GM21390 (cell line): ENCODE measurements around the gene SAMD1.
"Not testable (repeated sequence)": the region's sequence is repeated elsewhere in the genome, so short reads cannot be mapped to it uniquely, and the experiment has no call there.

Source experiments
- ATAC-seq: cut with Tn5 transposase; IDR thresholded peaks from one replicate; pipeline ENCODE4 v1.9.1; 2021; ENCODE audit not compliant: unreplicated experiment

SAMD1 gene

DNA sequence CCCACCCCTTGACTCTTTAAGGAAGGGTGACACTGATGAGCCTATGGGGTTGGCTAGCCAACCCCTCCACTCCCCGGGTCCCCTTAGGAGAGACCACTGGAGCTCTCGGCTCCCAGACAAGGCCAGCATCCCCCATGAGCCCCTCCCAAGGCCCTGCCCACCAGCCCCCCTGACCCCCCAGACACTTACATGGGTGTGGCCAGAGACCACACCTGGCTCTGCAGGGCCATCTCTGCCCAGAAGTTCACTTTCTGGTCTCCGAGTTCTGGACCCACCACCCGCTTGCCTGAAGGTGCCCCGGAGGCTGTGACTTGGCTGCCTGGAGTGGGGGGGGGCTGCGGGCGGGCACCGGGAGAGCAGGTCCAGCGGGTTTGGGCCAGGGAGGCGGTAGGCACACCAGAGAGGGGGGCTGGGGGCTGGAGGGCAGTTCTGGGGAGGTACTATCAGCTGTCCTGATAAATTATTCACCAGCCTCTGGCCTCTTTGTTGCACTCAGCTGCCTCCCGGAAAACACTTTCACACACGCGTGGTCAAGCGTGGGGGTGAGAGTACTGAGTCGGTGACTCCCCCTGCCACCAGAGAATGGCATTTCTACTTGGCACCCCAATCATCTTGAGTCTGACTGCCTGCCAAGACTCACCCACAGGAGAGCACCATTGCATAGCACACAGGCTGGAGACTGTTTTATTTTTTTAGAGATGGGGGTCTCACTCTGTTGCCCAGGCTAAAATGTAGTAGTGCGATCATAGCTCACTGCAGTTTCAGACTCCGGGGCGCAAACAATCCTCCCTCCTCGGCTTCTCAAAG is 28.6 kb downstream of the SAMD1 start, which contains the start of gene PALM3:
TSS of gene PALM3 (minus strand) at position 326 of the 807 bp plus-strand sequence. CDS start at position 230, 96 bp downstream.
- no peak for ATAC-seq

DNA sequence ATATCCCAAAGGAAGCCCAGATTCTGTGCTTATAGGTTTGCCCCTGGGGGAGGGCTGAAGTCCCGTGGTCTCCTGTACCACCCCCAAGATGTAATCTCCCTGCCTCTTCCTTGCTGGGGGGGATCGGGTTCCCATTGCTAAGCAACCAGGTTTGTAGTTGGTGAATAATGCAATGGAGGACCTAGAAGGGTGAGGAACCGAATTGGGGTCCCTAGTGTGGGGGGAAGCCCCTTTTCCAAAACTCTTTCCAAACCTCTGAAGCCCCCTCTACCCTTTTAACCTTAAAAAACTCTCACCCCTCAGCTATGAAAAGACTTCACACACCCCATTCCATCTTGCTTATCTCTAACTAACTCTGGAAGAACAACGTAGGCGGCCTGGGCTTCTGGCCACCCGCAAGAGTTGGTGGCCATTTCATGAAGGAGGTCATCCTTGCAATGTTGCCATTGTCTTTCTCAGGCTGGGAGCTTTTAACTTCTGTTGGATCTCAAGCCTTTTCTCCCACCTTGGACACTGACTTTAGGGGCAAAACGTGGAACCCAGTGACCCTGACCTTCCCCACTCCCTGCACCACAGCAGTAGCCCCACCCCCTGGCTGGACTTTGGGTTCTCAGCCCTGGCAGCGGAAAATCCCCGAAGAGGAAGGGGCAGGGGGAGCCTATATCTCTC is 29.3 kb downstream of the SAMD1 start:
- no peak for ATAC-seq

- ATAC-seq = no peak
Observed at GRCh38 chr19:14059652-14060155, 30.8 kb downstream of the SAMD1 start.

- ATAC-seq = no peak
Observed at GRCh38 chr19:14059093-14059480, 31.5 kb downstream of the SAMD1 start.

DNA sequence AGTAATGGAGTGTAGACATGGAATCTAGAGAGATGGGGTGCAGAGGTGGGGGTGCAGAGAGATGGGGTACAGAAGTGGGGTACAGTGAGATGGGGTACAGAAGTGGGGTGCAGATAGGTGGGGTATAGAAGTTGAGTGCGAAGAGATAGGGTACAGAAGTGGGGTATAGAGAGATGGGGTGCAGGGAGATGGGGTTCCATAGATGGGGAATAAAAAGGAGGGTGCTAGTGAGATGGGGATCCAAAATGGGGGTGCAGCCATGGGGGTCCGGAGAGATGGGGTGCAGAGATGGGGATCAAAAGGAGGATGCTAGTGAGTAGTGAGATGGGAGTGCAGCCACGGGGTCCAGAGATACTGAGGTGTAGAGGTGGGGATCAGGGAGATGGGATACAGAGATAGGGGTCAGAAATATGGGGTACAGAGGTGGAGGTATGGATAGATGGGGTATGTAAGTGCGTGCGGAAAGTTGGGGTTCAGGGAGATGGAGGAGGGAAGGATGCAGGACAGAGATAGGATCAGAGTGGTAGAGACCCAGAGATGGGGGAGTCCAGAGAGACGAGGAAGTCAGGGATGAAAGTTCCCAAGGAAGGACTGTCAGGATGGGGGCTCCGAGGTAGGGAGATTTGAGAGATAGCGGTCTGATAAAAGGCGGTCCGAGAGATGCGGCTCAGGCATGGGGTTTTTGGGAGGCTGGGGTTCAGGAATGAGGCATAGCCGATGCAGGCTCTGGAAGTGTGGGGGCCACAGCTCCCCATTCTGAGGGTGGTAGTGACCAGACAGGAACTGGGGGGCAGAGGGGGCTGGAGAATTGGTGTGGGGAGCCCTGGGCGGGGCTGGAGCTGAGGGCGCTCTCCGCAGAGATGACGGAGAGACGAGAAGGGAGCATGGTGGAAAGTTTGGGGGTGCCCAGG is 32.1 kb downstream of the SAMD1 start:
- no peak for ATAC-seq

- no peak for ATAC-seq
Observed at GRCh38 chr19:14056741-14057356, 33.7 kb downstream of the SAMD1 start.

DNA sequence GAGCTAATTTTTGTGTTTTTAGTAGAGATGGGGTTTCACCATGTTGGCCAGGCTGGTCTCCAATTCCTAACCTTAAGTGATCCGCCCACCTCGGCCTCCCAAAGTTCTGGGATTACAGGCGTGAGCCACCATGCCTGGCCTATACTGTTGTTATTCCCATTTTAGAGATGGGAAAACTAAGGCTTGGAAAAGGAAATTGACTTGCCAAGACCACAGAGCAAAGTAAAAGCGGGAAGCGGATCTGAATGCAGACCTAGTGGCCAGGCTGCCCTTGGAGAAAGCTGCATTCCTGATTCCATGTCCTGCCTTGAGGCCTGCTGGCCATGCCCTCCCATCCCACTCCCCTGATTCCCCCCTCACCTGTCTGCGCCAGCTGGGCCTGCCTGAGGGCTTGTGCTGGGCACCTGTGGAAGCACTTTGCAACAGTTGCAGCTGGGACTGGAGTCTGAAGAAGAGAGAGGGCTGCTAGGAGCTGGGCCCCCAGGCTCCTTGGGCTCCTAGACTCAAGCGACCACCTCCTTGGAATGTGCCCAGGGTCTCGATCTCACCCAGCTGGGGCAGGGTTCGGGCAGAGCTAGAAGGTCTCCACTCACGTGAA is 34.4 kb downstream of the SAMD1 start:
- no peak for ATAC-seq

DNA sequence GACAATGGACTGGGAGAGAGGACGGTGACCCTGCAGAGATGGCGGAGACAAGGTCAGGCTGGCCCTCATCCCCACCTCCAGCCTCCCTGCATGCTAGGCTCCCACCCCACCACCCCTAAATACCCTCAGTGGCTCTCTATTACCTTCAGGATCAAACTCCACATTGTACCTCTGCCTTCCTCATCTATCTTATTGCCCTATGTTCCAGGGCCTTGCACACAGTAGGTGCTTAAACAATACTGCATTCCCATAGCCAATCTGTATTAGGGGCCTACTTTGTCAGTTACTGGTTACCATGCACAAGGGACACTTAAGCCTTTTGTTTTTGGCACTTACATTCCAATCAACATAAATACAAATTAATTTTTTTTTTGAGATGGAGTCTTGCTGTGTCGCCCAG is 35.2 kb downstream of the SAMD1 start:
- ATAC-seq = no peak

DNA sequence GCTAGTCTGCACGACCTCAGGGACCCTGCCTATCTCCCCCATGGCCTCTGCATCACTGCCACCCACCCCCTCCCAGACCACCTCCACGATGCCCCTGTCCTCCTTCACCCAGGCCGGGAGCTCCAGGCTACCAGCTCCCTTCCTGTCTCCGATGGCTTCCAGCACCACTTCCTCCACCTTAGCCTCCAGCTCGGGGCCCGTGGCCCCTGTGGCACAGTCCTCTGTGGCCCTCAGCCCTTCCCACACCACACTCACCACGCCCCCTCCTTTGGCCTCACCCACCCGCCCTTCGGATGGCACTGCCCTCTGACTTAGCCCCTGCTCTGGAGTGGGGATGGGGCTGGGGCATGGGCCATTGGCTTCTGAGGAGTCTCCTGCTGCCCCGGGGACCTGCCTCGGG is 35.8 kb downstream of the SAMD1 start:
- ATAC-seq = no peak

GRCh38 chr19:14054099-14054498 is 36.5 kb downstream of the SAMD1 start:
- ATAC-seq = no peak

GRCh38 chr19:14053500-14053899 is 37.1 kb downstream of the SAMD1 start:
- ATAC-seq = no peak

- no peak for ATAC-seq
Observed at GRCh38 chr19:14053032-14053431, 37.5 kb downstream of the SAMD1 start.

DNA sequence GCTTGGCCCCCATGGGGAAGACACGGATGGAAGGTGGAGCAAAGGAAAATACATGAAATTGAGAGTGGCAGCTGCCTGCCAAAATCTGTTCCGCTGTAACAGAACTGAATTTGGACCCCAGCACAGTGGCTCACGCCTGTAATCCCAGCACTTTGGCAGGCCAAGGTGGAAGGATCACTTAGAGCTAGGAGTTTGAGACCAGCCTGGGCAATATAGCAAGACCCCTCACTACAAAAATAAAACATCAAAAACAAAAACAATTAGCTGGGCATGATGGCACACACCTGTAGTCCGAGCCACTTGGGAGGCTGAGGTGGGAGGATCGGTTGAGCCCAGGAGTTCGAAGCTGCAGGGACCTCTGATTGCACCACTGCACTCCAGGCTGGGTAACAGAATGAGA is 38.1 kb downstream of the SAMD1 start:
- no peak for ATAC-seq

DNA sequence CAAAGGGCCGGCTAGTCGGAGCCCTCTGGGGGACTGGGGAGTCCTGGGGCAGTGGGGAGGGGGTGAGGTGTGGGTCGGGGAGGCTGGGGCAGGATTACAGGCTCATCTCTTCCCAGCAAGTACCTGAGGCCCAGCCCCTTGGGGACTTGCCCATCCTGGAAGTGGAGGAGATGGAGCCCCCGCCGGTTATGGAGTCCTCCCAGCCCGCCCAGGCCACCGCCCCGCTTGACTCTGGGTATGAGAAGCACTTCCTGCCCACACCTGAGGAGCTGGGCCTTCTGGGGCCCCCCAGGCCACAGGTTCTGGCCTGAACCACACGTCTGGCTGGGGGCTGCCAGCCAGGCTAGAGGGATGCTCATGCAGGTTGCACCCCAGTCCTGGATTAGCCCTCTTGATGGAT is 38.6 kb downstream of the SAMD1 start:
- ATAC-seq = no peak

- not testable (repeated sequence) for ATAC-seq
Observed at GRCh38 chr19:14050961-14051360, 39.6 kb downstream of the SAMD1 start.

DNA sequence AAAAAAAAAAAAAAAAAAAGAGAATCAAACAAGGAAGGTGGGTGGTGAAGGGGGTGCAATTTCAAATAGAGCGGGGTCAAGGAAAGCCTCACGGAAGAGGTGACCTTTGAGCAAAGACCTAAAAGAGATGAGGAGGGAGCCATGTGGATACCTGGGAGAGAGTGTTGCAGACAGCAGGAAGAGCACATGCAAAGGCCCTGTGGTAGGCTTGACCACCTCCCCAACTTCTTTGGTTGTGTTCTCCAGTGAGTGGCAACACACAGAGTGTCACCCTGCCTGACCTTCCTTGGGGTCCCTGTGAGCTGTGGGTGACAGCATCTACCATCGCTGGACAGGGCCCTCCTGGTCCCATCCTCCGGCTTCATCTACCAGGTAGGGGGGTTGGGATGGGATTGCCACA is 40.0 kb downstream of the SAMD1 start:
- no peak for ATAC-seq

DNA sequence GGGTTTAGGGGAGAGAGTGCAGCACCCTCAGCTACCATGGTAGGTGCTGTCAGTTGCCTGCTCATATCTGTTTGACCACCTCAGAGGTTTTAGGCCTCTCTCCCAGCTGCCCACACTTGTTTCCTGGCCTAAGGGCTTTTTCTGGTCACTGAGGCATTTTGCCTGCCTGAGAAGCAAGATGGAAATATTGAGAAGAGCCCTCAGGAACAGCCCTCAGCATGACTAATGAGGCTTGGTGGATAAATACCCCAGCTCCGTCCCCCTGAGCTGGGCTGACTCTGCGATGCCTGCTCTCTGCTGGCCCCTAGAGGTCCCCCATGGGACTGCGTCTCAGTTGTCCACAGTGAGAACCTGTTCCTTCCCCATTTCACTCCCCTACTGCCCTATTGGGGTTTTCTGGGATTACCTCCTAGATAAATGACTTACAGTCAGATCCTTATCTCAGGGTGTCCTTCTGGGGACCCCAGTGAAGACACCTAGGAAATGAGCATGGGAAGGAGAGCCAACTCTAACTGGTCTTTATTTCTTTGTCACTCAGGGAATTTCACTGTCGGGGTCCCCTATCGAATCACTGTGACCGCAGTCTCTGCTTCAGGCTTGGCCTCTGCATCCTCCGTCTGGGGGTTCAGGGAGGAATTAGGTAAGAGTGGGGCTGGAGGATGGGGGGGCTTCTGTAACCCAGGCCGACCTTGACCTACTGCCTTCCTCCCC is 42.0 kb downstream of the SAMD1 start:
- ATAC-seq = no peak

GRCh38 chr19:14047866-14048265 is 42.7 kb downstream of the SAMD1 start:
- ATAC-seq = not testable (repeated sequence)

GRCh38 chr19:14042659-14043608 is 47.6 kb downstream of the SAMD1 start:
- not testable (repeated sequence) for ATAC-seq
